Measurements from ENCODE around the gene SYT14. TPM values are rescaled to one million over a fixed set of nuclear protein-coding genes. Genes with fewer than 3 reads are reported as not detected.

The SYT14 gene
- total RNA-seq, 1 experiment from 2014 or later: 0.07 TPM

- H3K9me3 ChIP-seq (ENCODE audit: control insufficient read depth in 1 of 2, insufficient read depth in 1 of 2, low read depth in 1 of 2, low read length in 2 of 2): no peaks in the 10 kb centered on the region
- no peak overlapping the region for H3K27ac ChIP-seq (ENCODE audit: low read depth, low read length)
- BruUV-seq (replicated peaks): no TSS peak
- peaks cover 43% of the 10 kb centered on the region for H3K27me3 ChIP-seq (ENCODE audit: insufficient read depth, low read length)
- TF ChIP-seq MAX (IDR thresholded peaks at IDR 0.05): no peak
- TF ChIP-seq CTCF (IDR thresholded peaks at IDR 0.05 in 2 of 3, conservative IDR thresholded peaks at IDR 0.05 in 1 of 3; ENCODE audit: borderline replicate concordance in 1 of 3, insufficient read depth in 1 of 3, low read depth in 2 of 3, low read length in 2 of 3): no peak
- RAD21 ChIA-PET (ENCODE audit: low non-redundant PET in 1 of 2, low total read pairs in 2 of 2, uncharacterized antibody in 2 of 2, unreplicated experiment in 2 of 2): no interaction called here
- no peaks in the 10 kb centered on the region for H3K9me2 ChIP-seq (ENCODE audit: insufficient read depth)
- no peak overlapping the region for H2AFZ ChIP-seq (ENCODE audit: low read depth, low read length, poor library complexity, severe bottlenecking)
- POLR2A ChIA-PET: no interaction called here
- H3K4me1 ChIP-seq (ENCODE audit: control insufficient read depth in 1 of 2, insufficient read depth in 2 of 2, low read length in 2 of 2): no peaks in the 10 kb centered on the region
- intact Hi-C loops (cut with micrococcal nuclease): no loop called here
- ATAC-seq (no peak), DNase-seq (ENCODE audit: low read depth, low spot score) (no peak)
- no peak overlapping the region for H3K4me2 ChIP-seq (ENCODE audit: low read length)
- H3K9ac ChIP-seq (ENCODE audit: low read length): no peak overlapping the region
- no peaks in the 10 kb centered on the region for H4K20me1 ChIP-seq (ENCODE audit: insufficient read depth)
- H3K4me3 ChIP-seq (replicated peaks in 1 of 2; ENCODE audit: low read depth in 1 of 2, low read length in 2 of 2): no peak overlapping the region
- no peaks in the 10 kb centered on the region for H3K36me3 ChIP-seq (ENCODE audit: control insufficient read depth in 1 of 2, insufficient read depth in 2 of 2, low read length in 2 of 2)
- CTCF ChIA-PET: no interaction called here
- no peaks in the 10 kb centered on the region for H3K79me2 ChIP-seq (ENCODE audit: insufficient read depth, low read length)
These were observed 119.6 kb downstream of the SYT14 start for GRCh38 chr1:210057593-210057992.

GRCh38 chr1:210061992-210062391 lies 124.0 kb downstream of the SYT14 start:
- no peak overlapping the region for H3K4me2 ChIP-seq (ENCODE audit: low read length)
- H2AFZ ChIP-seq (ENCODE audit: low read depth, low read length, poor library complexity, severe bottlenecking): no peak overlapping the region
- ChIA-PET RAD21 (ENCODE audit: low non-redundant PET in 1 of 2, low total read pairs in 2 of 2, uncharacterized antibody in 2 of 2, unreplicated experiment in 2 of 2) (no interaction called here), CTCF (no interaction called here), POLR2A (no interaction called here)
- no TSS peak for BruUV-seq (replicated peaks)
- no peaks in the 10 kb centered on the region for H3K9me3 ChIP-seq (ENCODE audit: control insufficient read depth in 1 of 2, insufficient read depth in 1 of 2, low read depth in 1 of 2, low read length in 2 of 2)
- H3K36me3 ChIP-seq (ENCODE audit: control insufficient read depth in 1 of 2, insufficient read depth in 2 of 2, low read length in 2 of 2): no peaks in the 10 kb centered on the region
- no peaks in the 10 kb centered on the region for H3K9me2 ChIP-seq (ENCODE audit: insufficient read depth)
- TF ChIP-seq YY1 (IDR thresholded peaks at IDR 0.05; ENCODE audit: extremely low read depth, insufficient replicate concordance, low read depth, low read length) (no peak), EZH2phosphoT487 (IDR thresholded peaks at IDR 0.05; ENCODE audit: borderline replicate concordance) (no peak), MAX (IDR thresholded peaks at IDR 0.05) (no peak), EGR1 (IDR thresholded peaks at IDR 0.05; ENCODE audit: low read depth) (no peak), ZNF274 (IDR thresholded peaks at IDR 0.05; ENCODE audit: low read depth, low read length) (no peak), ELF1 (IDR thresholded peaks at IDR 0.05; ENCODE audit: borderline replicate concordance, low read depth) (no peak), EZH2 (IDR thresholded peaks at IDR 0.05) (no peak), SRF (IDR thresholded peaks at IDR 0.05; ENCODE audit: low read depth) (no peak)
- H3K4me1 ChIP-seq (ENCODE audit: control insufficient read depth in 1 of 2, insufficient read depth in 2 of 2, low read length in 2 of 2): no peaks in the 10 kb centered on the region
- H3K79me2 ChIP-seq (ENCODE audit: insufficient read depth, low read length): no peaks in the 10 kb centered on the region
- intact Hi-C loops (cut with micrococcal nuclease): no loop called here
- ATAC-seq (no peak), DNase-seq (ENCODE audit: low read depth, low spot score) (no peak)
- no peak overlapping the region for H3K4me3 ChIP-seq (replicated peaks in 1 of 2; ENCODE audit: low read depth in 1 of 2, low read length in 2 of 2)
- H3K27me3 ChIP-seq (ENCODE audit: insufficient read depth, low read length): peaks cover 22% of the 10 kb centered on the region
- H3K9ac ChIP-seq (ENCODE audit: low read length): no peak overlapping the region
- no peaks in the 10 kb centered on the region for H4K20me1 ChIP-seq (ENCODE audit: insufficient read depth)
- no peak overlapping the region for H3K27ac ChIP-seq (ENCODE audit: low read depth, low read length)

All from HCT116 (cell line).